ENCODE results near the gene ZNF516.

Gene ZNF516

DNA sequence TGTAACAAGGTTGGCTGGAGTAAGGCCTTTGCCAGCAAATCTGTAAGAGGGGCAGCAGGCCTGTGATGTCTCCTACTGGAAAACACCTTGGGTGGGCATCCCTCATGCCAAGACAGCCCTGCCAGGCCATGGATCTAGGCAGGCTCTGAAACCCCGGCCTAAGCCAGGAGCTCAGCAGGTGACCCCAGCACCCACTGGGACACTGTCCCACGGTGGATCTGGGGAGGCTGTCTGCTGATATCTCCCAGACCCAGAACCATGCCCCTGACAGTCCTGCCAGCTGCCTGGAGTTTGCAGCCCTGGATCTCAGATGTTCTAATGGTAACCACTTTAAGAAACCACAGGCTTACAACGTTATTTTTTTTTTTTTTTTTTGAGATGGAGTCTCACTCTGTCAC, 117.7 kb downstream of the ZNF516 start:
- Histone ChIP-seq H3K9ac (no peak overlapping the region), H2AFZ (no peak overlapping the region), H3K4me2 (ENCODE audit: low read length) (no peak overlapping the region), H3K4me3 (ENCODE audit: low read depth, low read length) (no peak overlapping the region), H3K36me3 (ENCODE audit: control insufficient read depth, insufficient read depth, low read length) (no peaks in the 10 kb centered on the region), H3K9me3 (ENCODE audit: control insufficient read depth, low read length) (no peaks in the 10 kb centered on the region), H3K4me1 (no peaks in the 10 kb centered on the region), H3K27ac (no peak overlapping the region), H3K27me3 (ENCODE audit: control insufficient read depth, insufficient read depth, low read length) (no peaks in the 10 kb centered on the region), H3K79me2 (peaks cover 5% of the 10 kb centered on the region)
- TF ChIP-seq, protein P1, sequence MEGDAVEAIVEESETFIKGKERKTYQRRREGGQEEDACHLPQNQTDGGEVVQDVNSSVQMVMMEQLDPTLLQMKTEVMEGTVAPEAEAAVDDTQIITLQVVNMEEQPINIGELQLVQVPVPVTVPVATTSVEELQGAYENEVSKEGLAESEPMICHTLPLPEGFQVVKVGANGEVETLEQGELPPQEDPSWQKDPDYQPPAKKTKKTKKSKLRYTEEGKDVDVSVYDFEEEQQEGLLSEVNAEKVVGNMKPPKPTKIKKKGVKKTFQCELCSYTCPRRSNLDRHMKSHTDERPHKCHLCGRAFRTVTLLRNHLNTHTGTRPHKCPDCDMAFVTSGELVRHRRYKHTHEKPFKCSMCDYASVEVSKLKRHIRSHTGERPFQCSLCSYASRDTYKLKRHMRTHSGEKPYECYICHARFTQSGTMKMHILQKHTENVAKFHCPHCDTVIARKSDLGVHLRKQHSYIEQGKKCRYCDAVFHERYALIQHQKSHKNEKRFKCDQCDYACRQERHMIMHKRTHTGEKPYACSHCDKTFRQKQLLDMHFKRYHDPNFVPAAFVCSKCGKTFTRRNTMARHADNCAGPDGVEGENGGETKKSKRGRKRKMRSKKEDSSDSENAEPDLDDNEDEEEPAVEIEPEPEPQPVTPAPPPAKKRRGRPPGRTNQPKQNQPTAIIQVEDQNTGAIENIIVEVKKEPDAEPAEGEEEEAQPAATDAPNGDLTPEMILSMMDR (IDR thresholded peaks at IDR 0.05) = no peak

DNA sequence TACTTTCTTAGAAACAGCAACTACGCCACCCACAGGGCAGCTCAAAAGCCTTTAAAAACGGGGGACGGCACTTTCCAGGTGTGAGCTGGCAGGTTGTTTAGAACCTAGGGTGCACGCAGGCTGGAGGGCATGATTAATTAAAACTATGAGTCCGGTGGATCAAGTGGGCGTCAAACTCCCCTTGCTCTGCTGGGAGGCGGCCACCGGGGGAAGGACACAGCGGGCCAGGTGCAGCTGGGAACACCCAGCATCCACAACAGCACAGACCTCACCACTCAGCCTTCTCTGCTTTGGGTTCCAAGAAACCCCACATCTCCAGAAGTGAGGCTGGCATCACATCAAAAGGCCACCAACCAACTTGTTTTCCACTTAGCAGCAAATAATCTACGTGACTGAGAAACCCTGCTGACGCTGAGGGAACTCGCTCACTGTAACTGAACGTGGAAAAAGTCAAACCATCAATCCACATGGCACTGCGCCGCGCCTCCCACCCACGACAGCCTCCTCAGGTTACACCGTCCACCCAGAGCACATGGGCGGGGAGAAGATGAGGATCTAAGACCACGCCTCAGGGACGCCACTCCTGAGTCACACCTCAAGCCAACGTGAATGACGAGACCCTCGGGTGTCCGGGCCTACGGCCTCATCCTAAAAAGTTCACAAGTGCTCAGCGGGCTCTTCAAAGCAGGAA, 118.2 kb downstream of the ZNF516 start:
- H3K4me1 ChIP-seq = no peaks in the 10 kb centered on the region
- TF ChIP-seq, protein P1 (IDR thresholded peaks at IDR 0.05) = no peak
- H3K4me2 ChIP-seq (ENCODE audit: low read length) = no peak overlapping the region

DNA sequence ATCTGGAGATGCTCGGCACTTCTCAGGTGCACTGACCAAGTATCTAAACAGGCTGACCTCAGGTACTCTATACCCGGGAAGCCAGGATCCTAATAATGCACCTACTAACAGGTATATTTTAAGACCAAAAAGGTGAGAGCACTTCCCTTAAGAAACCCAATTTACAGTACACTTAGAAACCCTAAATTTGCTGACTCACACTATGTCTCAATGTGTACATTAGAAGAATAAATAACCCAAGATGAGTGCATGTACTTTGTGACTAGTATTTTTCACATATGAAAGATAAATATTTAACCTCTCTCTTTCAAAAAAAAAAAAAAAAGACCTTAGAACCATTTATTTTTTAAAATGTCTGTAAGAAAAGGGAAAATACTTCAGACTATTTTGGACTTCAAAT, 118.8 kb downstream of the ZNF516 start:
- Histone ChIP-seq H3K4me2 (ENCODE audit: low read length) (no peak overlapping the region), H3K4me3 (ENCODE audit: low read depth, low read length) (no peak overlapping the region), H3K27me3 (ENCODE audit: control insufficient read depth, insufficient read depth, low read length) (no peaks in the 10 kb centered on the region), H3K27ac (no peak overlapping the region), H3K4me1 (no peaks in the 10 kb centered on the region), H2AFZ (no peak overlapping the region), H3K9ac (no peak overlapping the region), H3K36me3 (ENCODE audit: control insufficient read depth, insufficient read depth, low read length) (no peaks in the 10 kb centered on the region), H3K79me2 (peaks cover 5% of the 10 kb centered on the region), H3K9me3 (ENCODE audit: control insufficient read depth, low read length) (no peaks in the 10 kb centered on the region)
- TF ChIP-seq, protein P1 (IDR thresholded peaks at IDR 0.05) = no peak

More for the DNA sequence above, 118.2 kb downstream of the ZNF516 start:
- Histone ChIP-seq H3K36me3 (ENCODE audit: control insufficient read depth, insufficient read depth, low read length) (no peaks in the 10 kb centered on the region), H3K27me3 (ENCODE audit: control insufficient read depth, insufficient read depth, low read length) (no peaks in the 10 kb centered on the region), H3K9me3 (ENCODE audit: control insufficient read depth, low read length) (no peaks in the 10 kb centered on the region), H3K27ac (no peak overlapping the region), H3K79me2 (peaks cover 5% of the 10 kb centered on the region), H3K9ac (no peak overlapping the region), H2AFZ (no peak overlapping the region), H3K4me3 (ENCODE audit: low read depth, low read length) (no peak overlapping the region)

DNA sequence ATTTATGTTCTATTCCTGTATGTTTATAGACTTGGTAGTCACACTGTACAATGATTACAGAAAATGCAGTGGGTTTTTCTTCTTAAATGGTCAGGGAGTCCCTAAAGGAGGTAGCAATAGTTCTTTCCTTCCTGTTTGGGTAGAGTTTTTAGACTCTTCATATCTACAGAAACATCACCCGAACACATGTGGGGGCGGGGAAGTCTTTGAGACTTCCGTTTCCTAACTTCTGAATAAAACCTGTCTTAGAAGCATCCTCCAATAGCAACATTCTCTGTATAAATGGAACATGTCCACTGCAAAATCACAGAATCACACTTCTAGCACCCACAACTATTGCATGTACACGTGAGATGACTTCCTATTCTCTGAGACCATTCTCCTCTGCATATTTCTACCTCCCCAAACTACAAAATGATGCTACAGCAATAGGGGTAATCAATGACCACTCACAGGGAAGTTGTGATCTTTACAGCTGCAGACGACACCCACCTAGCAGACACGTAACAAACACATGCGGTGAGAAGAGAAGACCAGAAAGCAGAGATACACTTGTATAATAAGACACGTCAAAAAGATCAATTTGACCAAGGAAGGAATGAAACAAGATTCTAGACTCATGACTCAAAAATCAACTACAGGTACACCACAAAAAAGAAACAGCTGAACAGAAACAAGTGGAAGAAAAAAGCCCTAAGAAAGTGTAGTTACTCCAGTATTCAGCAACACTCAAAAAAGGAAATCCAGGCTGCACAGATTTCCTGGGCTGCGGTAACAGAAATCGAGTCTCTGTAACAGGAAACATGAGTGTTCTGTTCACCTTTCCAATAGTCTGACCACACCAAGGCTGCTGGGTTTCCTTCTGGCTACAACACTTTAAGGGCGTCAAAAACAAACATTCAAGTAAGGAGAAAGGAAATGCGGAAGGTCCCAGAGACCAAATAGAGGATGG, 120.4 kb downstream of the ZNF516 start:
- Histone ChIP-seq H3K27ac (no peak overlapping the region), H3K9ac (no peak overlapping the region), H3K4me1 (no peaks in the 10 kb centered on the region), H3K9me3 (ENCODE audit: control insufficient read depth, low read length) (no peaks in the 10 kb centered on the region), H2AFZ (no peak overlapping the region), H3K79me2 (peaks cover 5% of the 10 kb centered on the region), H3K27me3 (ENCODE audit: control insufficient read depth, insufficient read depth, low read length) (no peaks in the 10 kb centered on the region), H3K4me2 (ENCODE audit: low read length) (no peak overlapping the region), H3K4me3 (ENCODE audit: low read depth, low read length) (no peak overlapping the region), H3K36me3 (ENCODE audit: control insufficient read depth, insufficient read depth, low read length) (no peaks in the 10 kb centered on the region)
- TF ChIP-seq, protein P1 (IDR thresholded peaks at IDR 0.05) = no peak
